ENCODE measurements around the gene VWF.
"Not testable (repeated sequence)": the region's sequence is repeated elsewhere in the genome, so short reads cannot be mapped to it uniquely, and the experiment has no call there.

VWF gene

GRCh38 chr12:6161124-6161882 is 36.8 kb upstream of the VWF start:
- Histone ChIP-seq H3K27me3 (ENCODE audit: low read depth, low read length) (no peaks in the 10 kb centered on the region; the same call in 1 of the 2 replicates), H3K4me1 (ENCODE audit: low read length) (no peaks in the 10 kb centered on the region), H3K79me2 (ENCODE audit: low read length) (no peaks in the 10 kb centered on the region), H3K4me3 (ENCODE audit: low read length) (no peak overlapping the region), H4K20me1 (ENCODE audit: insufficient read depth, low read length) (no peaks in the 10 kb centered on the region), H3K9ac (ENCODE audit: low read length) (no peak overlapping the region), H3K4me2 (ENCODE audit: low read length) (no peak overlapping the region), H2AFZ (ENCODE audit: low read depth, low read length) (no peak overlapping the region), H3K9me3 (ENCODE audit: insufficient read depth, low read length) (no peaks in the 10 kb centered on the region), H3K27ac (ENCODE audit: low read length) (no peak overlapping the region), H3K36me3 (replicated peaks; ENCODE audit: low read depth, low read length) (no peaks in the 10 kb centered on the region)
- TF ChIP-seq CTCF (IDR thresholded peaks at IDR 0.05; ENCODE audit: low read depth, low read length) = no peak

GRCh38 chr12:6160049-6160649 is 35.7 kb upstream of the VWF start:
- not testable (repeated sequence) for H4K20me1 ChIP-seq (ENCODE audit: insufficient read depth, low read length); H3K9me3 ChIP-seq (ENCODE audit: insufficient read depth, low read length); H3K4me3 ChIP-seq (ENCODE audit: low read length); H3K79me2 ChIP-seq (ENCODE audit: low read length); H3K9ac ChIP-seq (ENCODE audit: low read length); H3K27me3 ChIP-seq (ENCODE audit: low read depth, low read length); H3K27ac ChIP-seq (ENCODE audit: low read length); H2AFZ ChIP-seq (ENCODE audit: low read depth, low read length); H3K4me1 ChIP-seq (ENCODE audit: low read length); H3K36me3 ChIP-seq (replicated peaks; ENCODE audit: low read depth, low read length); H3K4me2 ChIP-seq (ENCODE audit: low read length)

GRCh38 chr12:6159166-6160011 is 34.9 kb upstream of the VWF start:
- not testable (repeated sequence) for H4K20me1 ChIP-seq (ENCODE audit: insufficient read depth, low read length); H3K4me2 ChIP-seq (ENCODE audit: low read length); H3K36me3 ChIP-seq (replicated peaks; ENCODE audit: low read depth, low read length); H3K4me3 ChIP-seq (ENCODE audit: low read length); H3K27me3 ChIP-seq (ENCODE audit: low read depth, low read length); H3K27ac ChIP-seq (ENCODE audit: low read length); H2AFZ ChIP-seq (ENCODE audit: low read depth, low read length); H3K4me1 ChIP-seq (ENCODE audit: low read length); H3K79me2 ChIP-seq (ENCODE audit: low read length); H3K9ac ChIP-seq (ENCODE audit: low read length); H3K9me3 ChIP-seq (ENCODE audit: insufficient read depth, low read length)

DNA sequence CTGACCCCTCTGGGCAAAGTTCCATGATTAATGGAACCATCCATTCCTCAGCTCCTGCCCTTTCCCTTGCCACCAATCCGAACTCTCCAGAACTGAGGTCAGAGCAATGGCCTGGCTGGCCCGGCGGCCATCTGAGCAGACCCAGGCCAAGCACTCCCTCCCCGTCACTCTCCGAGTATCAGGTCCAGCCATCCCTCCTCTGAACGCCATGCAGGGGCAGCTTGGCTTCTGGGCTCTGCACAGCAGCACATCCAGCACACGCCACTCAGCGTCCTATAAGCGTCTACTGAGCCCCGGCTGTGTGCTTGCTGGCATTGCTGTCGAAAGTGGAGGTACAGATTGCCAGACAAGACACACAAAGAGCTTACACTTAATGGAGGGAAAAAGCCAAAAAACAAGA is 34.3 kb upstream of the VWF start:
- no peak for TF ChIP-seq EZH2phosphoT487 (IDR thresholded peaks at IDR 0.05; ENCODE audit: low read depth)
- TF ChIP-seq CTCF (IDR thresholded peaks at IDR 0.05; ENCODE audit: low read depth, low read length) = no peak
- Histone ChIP-seq H2AFZ (ENCODE audit: low read depth, low read length) (no peak overlapping the region), H3K79me2 (ENCODE audit: low read length) (no peaks in the 10 kb centered on the region), H3K36me3 (replicated peaks; ENCODE audit: low read depth, low read length) (no peaks in the 10 kb centered on the region), H3K4me3 (ENCODE audit: low read length) (no peak overlapping the region), H3K9me3 (ENCODE audit: insufficient read depth, low read length) (no peaks in the 10 kb centered on the region), H3K9ac (ENCODE audit: low read length) (no peak overlapping the region), H4K20me1 (ENCODE audit: insufficient read depth, low read length) (no peaks in the 10 kb centered on the region), H3K27me3 (ENCODE audit: low read depth, low read length) (no peaks in the 10 kb centered on the region; the same call in 1 of the 2 replicates), H3K4me1 (ENCODE audit: low read length) (no peaks in the 10 kb centered on the region), H3K27ac (ENCODE audit: low read length) (no peak overlapping the region), H3K4me2 (ENCODE audit: low read length) (no peak overlapping the region)

- no peaks in the 10 kb centered on the region for H3K4me1 ChIP-seq (ENCODE audit: low read length)
- H3K9ac ChIP-seq (ENCODE audit: low read length) = no peak overlapping the region
- TF ChIP-seq EZH2phosphoT487 (IDR thresholded peaks at IDR 0.05; ENCODE audit: low read depth) (no peak), CTCF (IDR thresholded peaks at IDR 0.05; ENCODE audit: low read depth, low read length) (no peak)
- H3K27me3 ChIP-seq (ENCODE audit: low read depth, low read length) = no peaks in the 10 kb centered on the region; the same call in 1 of the 2 replicates
- H3K27ac ChIP-seq (ENCODE audit: low read length) = no peak overlapping the region
- no peaks in the 10 kb centered on the region for H3K79me2 ChIP-seq (ENCODE audit: low read length)
- no peaks in the 10 kb centered on the region for H3K9me3 ChIP-seq (ENCODE audit: insufficient read depth, low read length)
- no peak overlapping the region for H2AFZ ChIP-seq (ENCODE audit: low read depth, low read length)
- no peaks in the 10 kb centered on the region for H3K36me3 ChIP-seq (replicated peaks; ENCODE audit: low read depth, low read length)
- H3K4me3 ChIP-seq (ENCODE audit: low read length) = no peak overlapping the region
- no peaks in the 10 kb centered on the region for H4K20me1 ChIP-seq (ENCODE audit: insufficient read depth, low read length)
- no peak overlapping the region for H3K4me2 ChIP-seq (ENCODE audit: low read length)
These were observed 33.8 kb upstream of the VWF start for GRCh38 chr12:6158255-6158654.
